ENCODE results near the gene CD163L1. TPM values are rescaled to one million over a fixed set of nuclear protein-coding genes. Genes with fewer than 3 reads are reported as not detected.
"Not testable (repeated sequence)": the region's sequence is repeated elsewhere in the genome, so short reads cannot be mapped to it uniquely, and the experiment has no call there.

Gene CD163L1
- total and polyA plus RNA-seq, 7 donors: 0.54 to 49.0 (median 3.6) TPM

DNA sequence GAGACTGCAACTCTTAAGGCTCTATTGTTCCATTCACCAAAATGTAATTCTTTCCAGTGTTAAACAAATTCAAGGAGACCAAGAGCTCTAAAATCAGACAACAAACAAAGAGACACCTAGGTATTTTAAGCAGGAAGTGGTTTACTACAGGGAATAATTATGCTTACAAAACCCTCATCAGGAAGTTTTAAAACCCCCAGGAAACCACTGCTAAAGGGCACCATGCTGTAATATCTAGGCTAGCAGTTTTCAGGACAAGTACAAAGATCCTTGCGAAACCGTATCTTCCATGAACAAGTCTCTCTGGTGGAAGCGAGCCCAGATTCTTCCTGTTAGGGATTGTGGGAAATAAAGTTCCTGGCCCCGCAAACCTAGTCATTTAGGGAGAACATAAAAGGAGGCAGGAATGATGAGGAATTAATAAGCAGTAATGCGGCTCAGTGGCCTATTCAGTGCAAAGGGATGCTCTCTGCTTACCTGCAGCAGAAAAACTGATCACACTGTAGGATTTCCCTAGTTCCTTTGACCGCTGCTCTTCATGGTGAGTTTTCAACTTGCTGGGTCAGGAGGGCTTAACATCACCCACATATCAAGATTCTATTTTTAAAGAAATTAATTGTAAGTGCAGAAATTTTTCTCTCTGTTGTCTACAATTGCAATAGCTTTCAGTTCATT is 97.3 kb downstream of the CD163L1 start:
- H3K36me3 ChIP-seq: no peaks in the 10 kb centered on the region
- peaks cover 0 to 7% (median 0%) of the 10 kb centered on the region in 4 donors for H3K9me3 ChIP-seq
- no peak overlapping the region for H3K27ac ChIP-seq
- DNase-seq: no peak
- TF ChIP-seq POLR2AphosphoS5 (IDR thresholded peaks at IDR 0.05): no peak
- TF ChIP-seq, protein P1, sequence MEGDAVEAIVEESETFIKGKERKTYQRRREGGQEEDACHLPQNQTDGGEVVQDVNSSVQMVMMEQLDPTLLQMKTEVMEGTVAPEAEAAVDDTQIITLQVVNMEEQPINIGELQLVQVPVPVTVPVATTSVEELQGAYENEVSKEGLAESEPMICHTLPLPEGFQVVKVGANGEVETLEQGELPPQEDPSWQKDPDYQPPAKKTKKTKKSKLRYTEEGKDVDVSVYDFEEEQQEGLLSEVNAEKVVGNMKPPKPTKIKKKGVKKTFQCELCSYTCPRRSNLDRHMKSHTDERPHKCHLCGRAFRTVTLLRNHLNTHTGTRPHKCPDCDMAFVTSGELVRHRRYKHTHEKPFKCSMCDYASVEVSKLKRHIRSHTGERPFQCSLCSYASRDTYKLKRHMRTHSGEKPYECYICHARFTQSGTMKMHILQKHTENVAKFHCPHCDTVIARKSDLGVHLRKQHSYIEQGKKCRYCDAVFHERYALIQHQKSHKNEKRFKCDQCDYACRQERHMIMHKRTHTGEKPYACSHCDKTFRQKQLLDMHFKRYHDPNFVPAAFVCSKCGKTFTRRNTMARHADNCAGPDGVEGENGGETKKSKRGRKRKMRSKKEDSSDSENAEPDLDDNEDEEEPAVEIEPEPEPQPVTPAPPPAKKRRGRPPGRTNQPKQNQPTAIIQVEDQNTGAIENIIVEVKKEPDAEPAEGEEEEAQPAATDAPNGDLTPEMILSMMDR (IDR thresholded peaks at IDR 0.05): no peak
- no peak for TF ChIP-seq POLR2A (IDR thresholded peaks at IDR 0.05)
- no peak for TF ChIP-seq EP300 (IDR thresholded peaks at IDR 0.05)
- no peaks in the 10 kb centered on the region for H3K4me1 ChIP-seq
- intact Hi-C loops (cut with DNase I): no loop called here
- no peaks in the 10 kb centered on the region for H3K27me3 ChIP-seq
- 70 to 78% methylated on average over 6 of the region's 6 CpGs for WGBS, 2 donors
- no peak overlapping the region for H3K4me3 ChIP-seq

DNA sequence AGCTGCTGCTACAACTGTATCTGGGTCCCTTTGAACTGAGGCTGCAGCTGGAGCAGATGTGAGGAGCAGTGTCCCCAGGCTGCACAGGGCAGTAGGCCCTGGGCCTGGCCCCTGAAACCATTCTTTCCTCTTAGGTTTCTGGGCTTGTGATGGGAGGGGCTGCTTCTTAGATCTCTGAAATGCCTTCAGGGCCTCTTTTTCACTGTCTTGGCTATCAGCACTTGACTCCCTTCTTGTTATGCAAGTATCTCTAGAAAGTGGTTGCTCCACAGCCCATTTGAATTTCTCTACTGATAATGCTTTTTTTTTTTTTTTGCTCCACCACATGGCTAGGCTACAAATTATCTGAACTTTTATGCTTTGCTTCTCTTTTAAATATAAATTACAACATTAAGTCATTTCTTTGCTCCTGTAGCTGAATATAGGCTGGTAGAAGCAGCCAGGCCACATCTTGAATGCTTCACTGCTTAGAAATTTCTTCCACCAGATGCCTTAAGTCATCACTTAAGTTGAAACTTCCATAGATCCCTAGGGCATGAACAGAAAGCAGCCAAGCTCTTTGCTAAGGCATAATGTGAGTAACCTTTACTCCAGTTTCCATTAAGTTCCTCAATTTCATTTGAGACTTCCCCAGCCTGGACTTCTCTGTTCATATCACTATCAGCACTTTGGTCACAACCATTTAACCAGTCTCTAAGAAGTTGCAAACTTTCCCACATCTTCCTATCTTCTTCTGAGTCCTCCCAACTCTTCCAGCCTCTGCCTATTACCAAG is 98.9 kb downstream of the CD163L1 start:
- no peak overlapping the region for H3K27ac ChIP-seq
- no peaks in the 10 kb centered on the region for H3K36me3 ChIP-seq
- H3K4me3 ChIP-seq: no peak overlapping the region
- no peak for DNase-seq
- H3K4me1 ChIP-seq: no peaks in the 10 kb centered on the region
- no peaks in the 10 kb centered on the region for H3K27me3 ChIP-seq
- TF ChIP-seq EP300 (IDR thresholded peaks at IDR 0.05) (no peak), POLR2AphosphoS5 (IDR thresholded peaks at IDR 0.05) (no peak), POLR2A (IDR thresholded peaks at IDR 0.05) (no peak)
- TF ChIP-seq, protein P1 (IDR thresholded peaks at IDR 0.05): no peak
- intact Hi-C loops (cut with DNase I): no loop called here
- peaks cover 0 to 7% (median 0%) of the 10 kb centered on the region in 4 donors for H3K9me3 ChIP-seq

DNA sequence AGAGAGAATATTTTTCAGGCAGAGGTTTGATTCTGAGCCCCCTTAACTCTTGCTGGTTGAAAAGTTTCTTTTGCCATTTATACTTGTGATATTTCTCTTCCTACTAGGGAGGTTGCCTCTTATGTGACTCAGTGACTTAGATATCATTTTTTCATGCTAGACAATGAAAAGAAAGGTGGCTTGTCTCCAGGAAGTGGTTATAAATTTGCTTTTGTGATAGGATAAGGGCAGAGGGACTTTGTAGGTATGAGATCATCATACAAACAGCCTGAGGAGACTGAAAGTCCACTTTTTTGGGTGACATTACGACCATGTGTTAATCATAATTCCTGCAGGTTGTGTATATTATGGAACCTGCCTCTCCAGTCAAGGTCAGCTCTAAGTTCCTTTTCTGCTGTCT is 104.3 kb downstream of the CD163L1 start:
- intact Hi-C loops (cut with DNase I): no loop called here
- no peak for DNase-seq
- 20 to 55% methylated on average over 1 of the region's 1 CpG for WGBS, 2 donors

DNA sequence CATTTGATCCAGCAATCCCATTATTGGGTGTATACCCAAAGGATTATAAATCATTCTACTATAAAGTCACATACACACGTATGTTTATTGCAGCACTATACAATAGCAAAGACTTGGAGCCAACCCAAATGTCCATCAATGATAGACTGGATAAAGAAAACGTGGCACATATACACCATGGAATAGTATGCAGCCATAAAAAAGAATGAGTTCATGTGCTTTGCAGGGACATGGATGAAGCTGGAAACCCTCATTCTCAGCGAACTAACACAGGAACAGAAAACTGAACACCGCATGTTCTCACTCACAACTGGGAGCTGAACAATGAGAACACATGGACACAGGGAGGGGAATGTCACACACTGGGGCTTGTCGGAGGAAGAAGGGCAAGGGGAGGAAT is 106.2 kb downstream of the CD163L1 start:
- WGBS, 2 donors: 71 to 88% methylated on average over 5 of the region's 5 CpGs
- H3K36me3 ChIP-seq; H3K4me1 ChIP-seq; H3K9me3 ChIP-seq; H3K27ac ChIP-seq; H3K27me3 ChIP-seq; intact Hi-C loops (cut with DNase I); H3K4me3 ChIP-seq; DNase-seq: not testable (repeated sequence)

More for the DNA sequence above, 104.3 kb downstream of the CD163L1 start:
- H3K36me3 ChIP-seq: no peaks in the 10 kb centered on the region
- no peak overlapping the region for H3K27ac ChIP-seq
- no peak for TF ChIP-seq POLR2A (IDR thresholded peaks at IDR 0.05)
- no peak for TF ChIP-seq POLR2AphosphoS5 (IDR thresholded peaks at IDR 0.05)
- TF ChIP-seq EP300 (IDR thresholded peaks at IDR 0.05): no peak
- TF ChIP-seq, protein P1 (IDR thresholded peaks at IDR 0.05): no peak
- peaks cover 0 to 6% (median 0%) of the 10 kb centered on the region in 4 donors for H3K9me3 ChIP-seq
- H3K27me3 ChIP-seq: no peaks in the 10 kb centered on the region
- H3K4me1 ChIP-seq: no peaks in the 10 kb centered on the region
- no peak overlapping the region for H3K4me3 ChIP-seq

DNA sequence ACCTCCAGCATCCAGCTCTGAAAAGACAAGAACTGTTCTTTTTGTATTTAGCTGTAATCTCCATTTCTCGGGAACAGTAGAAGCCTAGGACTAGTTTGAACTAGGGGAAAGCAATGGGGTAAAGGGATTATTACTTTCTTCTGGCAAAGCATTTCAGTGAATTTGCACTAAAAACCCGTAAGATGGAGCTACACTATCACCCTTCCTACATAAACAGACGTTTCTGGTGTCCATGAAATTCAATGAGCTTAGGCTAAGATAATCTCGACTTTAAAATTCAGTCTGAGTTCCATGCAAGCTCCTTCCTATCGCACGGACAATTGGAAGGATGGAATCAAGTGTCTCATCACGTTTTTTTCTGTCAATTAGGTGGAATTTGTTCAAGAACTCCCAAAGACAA is 116.0 kb downstream of the CD163L1 start:
- no peak for TF ChIP-seq POLR2A (IDR thresholded peaks at IDR 0.05)
- no peak for TF ChIP-seq POLR2AphosphoS5 (IDR thresholded peaks at IDR 0.05)
- TF ChIP-seq, protein P1 (IDR thresholded peaks at IDR 0.05): no peak
- WGBS, 2 donors: 58 to 78% methylated on average over 7 of the region's 7 CpGs

More for the DNA sequence above, 116.0 kb downstream of the CD163L1 start:
- intact Hi-C loops (cut with DNase I): no loop called here
- Histone ChIP-seq H3K4me3 (no peak overlapping the region), H3K27me3 (no peaks in the 10 kb centered on the region), H3K36me3 (no peaks in the 10 kb centered on the region), H3K27ac (no peak overlapping the region), H3K9me3 (no peaks in the 10 kb centered on the region), H3K4me1 (no peaks in the 10 kb centered on the region)
- DNase-seq: no peak
